ENCODE results near the gene NTN1.

- TF ChIP-seq POLR2A (IDR thresholded peaks at IDR 0.05; ENCODE audit: low read depth, low read length) (no peak), POLR2AphosphoS5 (IDR thresholded peaks at IDR 0.05; ENCODE audit: low read depth, low read length) (no peak)
These were observed 31.6 kb downstream of the NTN1 start for GRCh38 chr17:9052921-9053320.
